ENCODE data around the gene SLC52A1. TPM values are rescaled to one million over a fixed set of nuclear protein-coding genes. Genes with fewer than 3 reads are reported as not detected.

Gene SLC52A1
- total RNA-seq, 1 experiment from 2014 or later = not detected

- DNase-seq = no peak
- Mint-ChIP-seq H3K9me3 (ENCODE audit: low read depth, unreplicated experiment) (no peaks in the 10 kb centered on the region), H3K4me3 (ENCODE audit: low read depth, unreplicated experiment) (peak overlapping the region; percentile 87), H3K27me3 (ENCODE audit: unreplicated experiment) (no peaks in the 10 kb centered on the region), H3K36me3 (ENCODE audit: insufficient read depth, unreplicated experiment) (peaks cover 44% of the 10 kb centered on the region), H3K4me1 (ENCODE audit: low read depth, unreplicated experiment) (peaks cover 17% of the 10 kb centered on the region), H3K27ac (ENCODE audit: unreplicated experiment) (no peak overlapping the region)
- BruUV-seq (replicated peaks) = TSS peak; percentile 49
- intact Hi-C loops (cut with micrococcal nuclease; ENCODE audit: unreplicated experiment) = no loop called here
- no peak for TF ChIP-seq CTCF (IDR thresholded peaks at IDR 0.05; ENCODE audit: unreplicated experiment)
- CTCF ChIA-PET = no interaction called here
Measured at GRCh38 chr17:4999430-5000093, 35.7 kb downstream of the SLC52A1 start.

GRCh38 chr17:4998732-4999429 is 36.3 kb downstream of the SLC52A1 start:
- intact Hi-C loops (cut with micrococcal nuclease; ENCODE audit: unreplicated experiment) = no loop called here
- Mint-ChIP-seq H3K4me1 (ENCODE audit: low read depth, unreplicated experiment) (peaks cover 17% of the 10 kb centered on the region), H3K4me3 (ENCODE audit: low read depth, unreplicated experiment) (peak overlapping the region; percentile 87), H3K36me3 (ENCODE audit: insufficient read depth, unreplicated experiment) (peaks cover 40% of the 10 kb centered on the region), H3K27me3 (ENCODE audit: unreplicated experiment) (no peaks in the 10 kb centered on the region), H3K27ac (ENCODE audit: unreplicated experiment) (peak overlapping the region; percentile 68), H3K9me3 (ENCODE audit: low read depth, unreplicated experiment) (no peaks in the 10 kb centered on the region)
- no peak for TF ChIP-seq CTCF (IDR thresholded peaks at IDR 0.05; ENCODE audit: unreplicated experiment)
- CTCF ChIA-PET = no interaction called here
- no TSS peak for BruUV-seq (replicated peaks)
- peak; percentile 3 for DNase-seq

GRCh38 chr17:4998027-4998731 is 37.0 kb downstream of the SLC52A1 start:
- CTCF ChIA-PET = no interaction called here
- no peak for TF ChIP-seq CTCF (IDR thresholded peaks at IDR 0.05; ENCODE audit: unreplicated experiment)

DNA sequence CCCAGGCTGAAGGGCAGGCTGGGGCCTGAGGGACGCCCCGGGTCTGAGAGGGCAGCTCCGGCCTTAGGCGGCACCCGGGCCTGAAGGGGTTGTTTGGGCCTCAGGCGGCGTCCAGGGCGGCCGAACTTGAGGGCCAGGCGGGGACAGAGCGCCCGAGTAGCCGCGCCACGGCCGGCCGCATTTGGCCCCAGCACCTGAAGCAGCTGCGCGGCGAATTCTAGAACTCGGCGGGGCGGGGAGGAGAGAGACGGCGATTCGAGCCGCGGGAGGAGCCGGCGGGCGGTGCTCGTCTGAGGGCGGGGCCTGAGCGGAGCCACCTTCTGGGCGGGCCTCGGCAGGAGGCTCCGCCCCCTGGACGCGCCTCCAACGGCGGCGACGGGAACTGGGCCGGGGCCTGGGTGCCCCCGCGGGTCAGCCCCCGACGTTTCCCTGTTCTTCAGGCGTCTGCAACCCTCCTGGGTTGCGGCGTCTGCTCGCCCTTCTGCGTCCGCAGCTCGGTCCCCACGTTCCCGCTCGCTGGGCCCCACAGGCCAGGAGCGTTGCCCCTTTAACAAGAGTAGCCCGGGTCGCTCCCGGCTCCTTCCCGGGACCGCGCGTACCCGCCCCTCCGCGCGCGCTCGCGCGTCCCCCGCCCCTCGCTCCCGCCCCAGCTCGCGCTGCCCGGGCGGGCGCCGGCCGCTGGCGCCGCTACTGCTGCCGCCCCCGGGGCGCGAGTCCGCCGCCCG is 37.8 kb downstream of the SLC52A1 start, which contains the start of the genes INCA1 and KIF1C:
TSS of gene INCA1 (minus strand) at position 221 of the 725 bp plus-strand sequence. CDS start 3,085 bp downstream, outside the sequence.
TSS of gene KIF1C (plus strand) at position 649 of the 725 bp plus-strand sequence. CDS start 2,297 bp downstream, outside the sequence.
- CTCF ChIA-PET = no interaction called here
- H3K4me1 Mint-ChIP-seq (ENCODE audit: low read depth, unreplicated experiment) = peaks cover 17% of the 10 kb centered on the region

More at GRCh38 chr17:4998027-4998731, 37.0 kb downstream of the SLC52A1 start:
- no TSS peak for BruUV-seq (replicated peaks)
- peak overlapping the region; percentile 68 for H3K27ac Mint-ChIP-seq (ENCODE audit: unreplicated experiment)
- peak overlapping the region; percentile 87 for H3K4me3 Mint-ChIP-seq (ENCODE audit: low read depth, unreplicated experiment)
- H3K27me3 Mint-ChIP-seq (ENCODE audit: unreplicated experiment) = no peaks in the 10 kb centered on the region
- DNase-seq = no peak
- H3K9me3 Mint-ChIP-seq (ENCODE audit: low read depth, unreplicated experiment) = no peaks in the 10 kb centered on the region
- intact Hi-C loops (cut with micrococcal nuclease; ENCODE audit: unreplicated experiment) = no loop called here
- peaks cover 38% of the 10 kb centered on the region for H3K36me3 Mint-ChIP-seq (ENCODE audit: insufficient read depth, unreplicated experiment)
- peaks cover 17% of the 10 kb centered on the region for H3K4me1 Mint-ChIP-seq (ENCODE audit: low read depth, unreplicated experiment)

More for the DNA sequence above, 37.8 kb downstream of the SLC52A1 start, which contains the start of the genes INCA1 and KIF1C:
- Mint-ChIP-seq H3K27me3 (ENCODE audit: unreplicated experiment) (no peaks in the 10 kb centered on the region), H3K9me3 (ENCODE audit: low read depth, unreplicated experiment) (no peaks in the 10 kb centered on the region), H3K36me3 (ENCODE audit: insufficient read depth, unreplicated experiment) (peaks cover 33% of the 10 kb centered on the region), H3K27ac (ENCODE audit: unreplicated experiment) (peak within 1 kb of the TSS; percentile 68), H3K4me3 (ENCODE audit: low read depth, unreplicated experiment) (peak within 1 kb of the TSS; percentile 87)
- peak; percentile 87 for DNase-seq
- BruUV-seq (replicated peaks) = no TSS peak
- intact Hi-C loops (cut with micrococcal nuclease; ENCODE audit: unreplicated experiment) = no loop called here
- no peak for TF ChIP-seq CTCF (IDR thresholded peaks at IDR 0.05; ENCODE audit: unreplicated experiment)
